HCT116 (cell line): ENCODE data around the gene ACTL10. TPM values are rescaled to one million over a fixed set of nuclear protein-coding genes. Genes with fewer than 3 reads are reported as not detected.

Source experiments
- ATAC-seq: fragments of 200-7000 bp; cut with Tn5 transposase; 2 replicates; pipeline ENCODE4 v1.9.1; 2020; ENCODE audit warnings: mild to moderate bottlenecking, moderate library complexity
- BruUV-seq: library from RNA; stranded (reverse); fragments of 400-500 nt; replicated peaks from 2 replicates; lab custom pipeline; 2021; lab: Mats Ljungman, UMichigan
- CTCF ChIA-PET: fragments of 300-600 bp; sonication (Branson Sonifier 250); formaldehyde crosslinking; loops from one replicate; lab custom pipeline; 2021; ENCODE audit warnings: antibody characterized with exemption; lab: Charles Lee
- POLR2A ChIA-PET: fragments of 300-600, 350-600 bp; sonication (Branson Sonifier 250); formaldehyde crosslinking; loops from one replicate; lab custom pipeline; 2021; ENCODE audit warnings: antibody characterized with exemption; lab: Charles Lee
- RAD21 ChIA-PET, 2 experiments: fragments of 300-600 bp; sonication (Branson Sonifier 250); formaldehyde crosslinking; loops; one replicate each; lab custom pipeline; 2023; ENCODE audit warnings: low total read pairs in 2 of 2; ENCODE audit not compliant: uncharacterized antibody in 2 of 2, unreplicated experiment in 2 of 2, low non-redundant PET in 1 of 2; lab: Charles Lee
- DNase-seq: peaks from one replicate; pipeline ENCODE4 v3.0.0-alpha.2; 2010; ENCODE audit warnings: low read depth, low spot score
- H2AFZ ChIP-seq: fragments of 200-600 bp; shearing (Covaris generic), sonication (generic); 2 replicates; pipeline ENCODE4 v1.6.1; 2017; ENCODE audit warnings: low read depth, mixed run types, mixed read lengths, antibody characterized with exemption, low read length; ENCODE audit not compliant: poor library complexity, severe bottlenecking
- H3K27ac ChIP-seq: 2 replicates; pipeline ENCODE4 v1.5.1; 2012; ENCODE audit warnings: low read depth, low read length
- H3K27me3 ChIP-seq: fragments of 200-600 bp; sonication (generic); 2 replicates; pipeline ENCODE4 v1.6.1; 2016; ENCODE audit warnings: mixed run types, low read length, mixed read lengths; ENCODE audit not compliant: insufficient read depth
- H3K36me3 ChIP-seq, 2 experiments: fragments of 200-500 bp in 1 of 2; fragments of 200-600 bp in 1 of 2; sonication (Bioruptor generic) in 1 of 2; sonication (generic) in 1 of 2; 2 replicates each; pipeline versions ENCODE4 v1.5.1 to v1.6.1; 2014 to 2016; ENCODE audit warnings: low read length in 2 of 2, inconsistent platforms in 1 of 2, mixed read lengths in 1 of 2, mixed run types in 1 of 2; ENCODE audit not compliant: insufficient read depth in 2 of 2, control insufficient read depth in 1 of 2
- H3K4me1 ChIP-seq, 2 experiments: fragments of 200-600 bp in 1 of 2; sonication (generic) in 1 of 2; 2 replicates each; pipeline versions ENCODE4 v1.5.1 to v1.6.1; 2012 to 2017; ENCODE audit warnings: low read length in 2 of 2, inconsistent platforms in 1 of 2, mild to moderate bottlenecking in 1 of 2, mixed read lengths in 1 of 2, mixed run types in 1 of 2, moderate library complexity in 1 of 2; ENCODE audit not compliant: insufficient read depth in 2 of 2, control insufficient read depth in 1 of 2
- H3K4me2 ChIP-seq: fragments of 200-600 bp; sonication (generic); 2 replicates; pipeline ENCODE4 v1.6.1; 2017; ENCODE audit warnings: mixed run types, low read length, mixed read lengths
- H3K4me3 ChIP-seq, 2 experiments: fragments of 200-600 bp in 1 of 2; sonication (generic) in 1 of 2; replicated peaks in 1 of 2; 2 replicates each; pipeline ENCODE4 v1.5.1; 2011 to 2016; ENCODE audit warnings: low read length in 2 of 2, control low read depth in 1 of 2, low read depth in 1 of 2, mild to moderate bottlenecking in 1 of 2, mixed read lengths in 1 of 2, mixed run types in 1 of 2
- H3K79me2 ChIP-seq: fragments of 200-600 bp; sonication (generic); 2 replicates; pipeline ENCODE4 v1.6.1; 2017; ENCODE audit warnings: mild to moderate bottlenecking, mixed run types, low read length, moderate library complexity, mixed read lengths; ENCODE audit not compliant: insufficient read depth
- H3K9ac ChIP-seq: fragments of 200-600 bp; sonication (generic); 2 replicates; pipeline ENCODE4 v1.6.1; 2016; ENCODE audit warnings: low read length, mixed read lengths
- H3K9me2 ChIP-seq: fragments of 200-600 bp; sonication (generic), shearing (Covaris generic); 2 replicates; pipeline ENCODE4 v1.6.1; 2017; ENCODE audit warnings: mixed run types, mild to moderate bottlenecking, moderate library complexity; ENCODE audit not compliant: insufficient read depth
- H3K9me3 ChIP-seq, 2 experiments: fragments of 200-500 bp in 1 of 2; fragments of 200-600 bp in 1 of 2; sonication (Bioruptor generic) in 1 of 2; sonication (generic) in 1 of 2; 2 replicates each; pipeline ENCODE4 v1.6.1; 2014 to 2017; ENCODE audit warnings: low read length in 2 of 2, mixed read lengths in 2 of 2, inconsistent platforms in 1 of 2, low read depth in 1 of 2, mild to moderate bottlenecking in 1 of 2, mixed run types in 1 of 2, moderate library complexity in 1 of 2; ENCODE audit not compliant: control insufficient read depth in 1 of 2, insufficient read depth in 1 of 2
- H4K20me1 ChIP-seq: fragments of 200-600 bp; sonication (generic), shearing (Covaris generic); 2 replicates; pipeline ENCODE4 v1.6.1; 2017; ENCODE audit warnings: mixed run types, mild to moderate bottlenecking, moderate library complexity; ENCODE audit not compliant: insufficient read depth
- EGR1 ChIP-seq: IDR thresholded peaks from 2 replicates; pipeline ENCODE4 v1.6.1; 2012; ENCODE audit warnings: low read depth
- ELF1 ChIP-seq: IDR thresholded peaks from 2 replicates; pipeline ENCODE4 v1.6.1; 2012; ENCODE audit warnings: low read depth, borderline replicate concordance
- EZH2phosphoT487 ChIP-seq: fragments of 200-600 bp; IDR thresholded peaks from 2 replicates; pipeline ENCODE4 v1.6.1; 2018; ENCODE audit warnings: antibody characterized with exemption, borderline replicate concordance
- FOSL1 ChIP-seq: IDR thresholded peaks from 2 replicates; pipeline ENCODE4 v1.6.1; 2012; ENCODE audit warnings: low read depth
- JUND ChIP-seq: IDR thresholded peaks from 2 replicates; pipeline ENCODE4 v1.6.1; 2012
- ZNF274 ChIP-seq: fragments of 200-500 bp; sonication (Bioruptor generic); IDR thresholded peaks from 2 replicates; pipeline ENCODE4 v1.6.1; 2014; ENCODE audit warnings: mild to moderate bottlenecking, low read depth, low read length, inconsistent platforms
- intact Hi-C: fragments of 100-400 bp; cut with micrococcal nuclease; formaldehyde crosslinking; loops from 2 replicates; pipeline ENCODE4 v1.10.0; 2022
- total RNA-seq: library from RNA; stranded (reverse); gene quantifications from one replicate; pipeline ENCODE4 v1.2.1, GENCODE V29; 2021; ENCODE audit not compliant: unreplicated experiment
- TF ChIP-seq, protein P1 (sequence below), 3 experiments: fragments of 200-600 bp in 1 of 3; sonication (generic) in 1 of 3; IDR thresholded peaks in 2 of 3; conservative IDR thresholded peaks in 1 of 3; 2 replicates each; pipeline ENCODE4 v1.5.1; 2012 to 2017; ENCODE audit warnings: low read depth in 2 of 3, low read length in 2 of 3, antibody characterized with exemption in 1 of 3, borderline replicate concordance in 1 of 3, control low read depth in 1 of 3, mild to moderate bottlenecking in 1 of 3, mixed read lengths in 1 of 3, mixed run types in 1 of 3, moderate library complexity in 1 of 3; ENCODE audit not compliant: insufficient read depth in 1 of 3

Gene ACTL10
- total RNA-seq, 1 experiment from 2014 or later = 0.22 TPM

DNA sequence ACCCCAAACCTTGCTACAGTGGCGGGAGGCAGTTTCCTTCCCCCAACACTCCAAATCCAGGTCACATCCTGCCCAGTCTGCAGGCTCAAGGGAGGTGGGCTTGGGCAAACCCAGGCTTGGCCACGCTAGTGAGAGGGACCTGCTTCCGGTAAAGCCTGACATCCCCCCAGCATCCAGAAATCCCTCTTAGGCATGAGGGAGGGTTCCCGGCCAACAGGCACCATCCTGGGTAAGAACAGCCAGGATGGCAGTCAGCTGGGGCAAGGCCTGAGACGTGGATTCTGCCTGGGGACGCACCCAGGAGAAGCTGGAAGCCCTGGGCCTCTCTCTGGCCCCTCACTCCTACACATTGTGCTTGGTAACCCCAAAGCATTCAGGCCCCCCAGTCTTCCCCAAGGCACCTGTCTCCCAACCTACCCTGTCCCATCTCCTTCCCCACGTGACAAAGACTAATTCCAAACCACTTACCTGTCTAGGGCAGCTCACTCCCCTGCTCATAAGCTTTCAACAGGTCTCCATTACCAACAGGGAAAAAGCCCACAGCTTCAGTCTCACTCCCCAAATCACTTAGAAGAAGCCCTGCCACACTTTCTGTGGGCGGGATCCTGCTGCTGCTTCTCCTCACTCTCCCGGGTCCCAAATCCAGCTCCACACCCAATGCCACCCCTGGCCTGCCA, 2.5 kb upstream of the ACTL10 start:
- ChIA-PET CTCF (interaction anchor here (1.3 to 3.0 kb wide), 5 partner anchors 10 to 219 kb away, joined by 3 to 13 read pairs (median 5); no protein-coding TSS in a partner anchor), RAD21 (no interaction called here)
- DNase-seq = no peak
- peak; percentile 10 for ATAC-seq
- Histone ChIP-seq H2AFZ (no peak overlapping the region), H3K36me3 (peaks cover 7 to 9% of the 10 kb centered on the region in 2 experiments; a peak in 3 of 4 replicates)
- intact Hi-C loops = no loop called here
- TF ChIP-seq JUND = no peak
- no peak for TF ChIP-seq FOSL1
- TF ChIP-seq EGR1 = no peak
- no peak for TF ChIP-seq EZH2phosphoT487
- no peak for TF ChIP-seq ZNF274
- TF ChIP-seq ELF1 = no peak
- TF ChIP-seq, protein P1, sequence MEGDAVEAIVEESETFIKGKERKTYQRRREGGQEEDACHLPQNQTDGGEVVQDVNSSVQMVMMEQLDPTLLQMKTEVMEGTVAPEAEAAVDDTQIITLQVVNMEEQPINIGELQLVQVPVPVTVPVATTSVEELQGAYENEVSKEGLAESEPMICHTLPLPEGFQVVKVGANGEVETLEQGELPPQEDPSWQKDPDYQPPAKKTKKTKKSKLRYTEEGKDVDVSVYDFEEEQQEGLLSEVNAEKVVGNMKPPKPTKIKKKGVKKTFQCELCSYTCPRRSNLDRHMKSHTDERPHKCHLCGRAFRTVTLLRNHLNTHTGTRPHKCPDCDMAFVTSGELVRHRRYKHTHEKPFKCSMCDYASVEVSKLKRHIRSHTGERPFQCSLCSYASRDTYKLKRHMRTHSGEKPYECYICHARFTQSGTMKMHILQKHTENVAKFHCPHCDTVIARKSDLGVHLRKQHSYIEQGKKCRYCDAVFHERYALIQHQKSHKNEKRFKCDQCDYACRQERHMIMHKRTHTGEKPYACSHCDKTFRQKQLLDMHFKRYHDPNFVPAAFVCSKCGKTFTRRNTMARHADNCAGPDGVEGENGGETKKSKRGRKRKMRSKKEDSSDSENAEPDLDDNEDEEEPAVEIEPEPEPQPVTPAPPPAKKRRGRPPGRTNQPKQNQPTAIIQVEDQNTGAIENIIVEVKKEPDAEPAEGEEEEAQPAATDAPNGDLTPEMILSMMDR (IDR thresholded peaks at IDR 0.05 in 2 of 3, conservative IDR thresholded peaks at IDR 0.05 in 1 of 3; ENCODE audit: borderline replicate concordance in 1 of 3, insufficient read depth in 1 of 3, low read depth in 2 of 3, low read length in 2 of 3) = no peak
- TF ChIP-seq, all 23 proteins: peak for 0
- Histone ChIP-seq H3K9ac (peak overlapping the region; percentile 80), H3K4me3 (peak overlapping the region; percentile 76 to 90), H3K79me2 (peaks cover 6% of the 10 kb centered on the region; the same call in 1 of the 2 replicates), H4K20me1 (no peaks in the 10 kb centered on the region), H3K9me3 (no peaks in the 10 kb centered on the region), H3K9me2 (no peaks in the 10 kb centered on the region), H3K4me1 (peaks cover 9 to 22% of the 10 kb centered on the region in 2 experiments), H3K27ac (peak overlapping the region; percentile 80), H3K27me3 (no peaks in the 10 kb centered on the region), H3K4me2 (peak overlapping the region; percentile 97)
- POLR2A ChIA-PET = interaction anchor here (1.1 to 2.3 kb wide), 3 partner anchors 11 to 164 kb away, joined by 3 to 6 read pairs (median 3); no protein-coding TSS in a partner anchor
- TSS peak; percentile 81 for BruUV-seq
